ENCODE measurements around the gene CDC42EP5.

GRCh38 chr19:54433697-54434096, 39.4 kb downstream of the CDC42EP5 start:
- TF ChIP-seq EZH2 (IDR thresholded peaks at IDR 0.05; ENCODE audit: borderline replicate concordance, insufficient read depth, low read depth, low read length, poor library complexity, severe bottlenecking): no peak
- TF ChIP-seq, protein P1, sequence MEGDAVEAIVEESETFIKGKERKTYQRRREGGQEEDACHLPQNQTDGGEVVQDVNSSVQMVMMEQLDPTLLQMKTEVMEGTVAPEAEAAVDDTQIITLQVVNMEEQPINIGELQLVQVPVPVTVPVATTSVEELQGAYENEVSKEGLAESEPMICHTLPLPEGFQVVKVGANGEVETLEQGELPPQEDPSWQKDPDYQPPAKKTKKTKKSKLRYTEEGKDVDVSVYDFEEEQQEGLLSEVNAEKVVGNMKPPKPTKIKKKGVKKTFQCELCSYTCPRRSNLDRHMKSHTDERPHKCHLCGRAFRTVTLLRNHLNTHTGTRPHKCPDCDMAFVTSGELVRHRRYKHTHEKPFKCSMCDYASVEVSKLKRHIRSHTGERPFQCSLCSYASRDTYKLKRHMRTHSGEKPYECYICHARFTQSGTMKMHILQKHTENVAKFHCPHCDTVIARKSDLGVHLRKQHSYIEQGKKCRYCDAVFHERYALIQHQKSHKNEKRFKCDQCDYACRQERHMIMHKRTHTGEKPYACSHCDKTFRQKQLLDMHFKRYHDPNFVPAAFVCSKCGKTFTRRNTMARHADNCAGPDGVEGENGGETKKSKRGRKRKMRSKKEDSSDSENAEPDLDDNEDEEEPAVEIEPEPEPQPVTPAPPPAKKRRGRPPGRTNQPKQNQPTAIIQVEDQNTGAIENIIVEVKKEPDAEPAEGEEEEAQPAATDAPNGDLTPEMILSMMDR (IDR thresholded peaks at IDR 0.05): no peak

Measured in B cell (primary cell).